ENCODE measurements around the gene CBY1. TPM values are rescaled to one million over a fixed set of nuclear protein-coding genes. Genes with fewer than 3 reads are reported as not detected.
A peak's percentile ranks its signal among the peaks of the same experiment; 100 is the strongest.

Gene CBY1
- total RNA-seq, 2 donors from 2014 or later: 40.7 to 60.9 TPM

DNA sequence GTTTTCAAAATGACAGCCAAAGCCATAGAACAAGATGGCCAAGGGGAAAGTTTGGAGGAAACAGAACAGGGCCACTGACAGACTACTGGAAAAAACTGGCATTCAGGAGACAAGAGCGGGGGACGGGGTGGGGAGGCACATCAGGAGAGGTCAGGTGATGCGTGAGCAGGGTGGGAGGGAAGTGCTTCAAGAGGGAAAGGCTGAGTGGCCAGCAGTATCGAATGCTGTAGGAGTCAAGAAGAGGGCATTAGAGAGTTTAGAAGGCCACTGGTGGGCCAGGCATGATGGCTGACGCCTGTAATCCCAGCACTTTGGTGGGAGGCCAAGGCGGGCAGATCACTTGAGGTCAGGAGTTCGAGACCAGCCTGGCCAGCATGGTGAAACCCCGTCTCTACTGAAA lies 57.5 kb downstream of the CBY1 start:
- no peaks in the 10 kb centered on the region for H3K27me3 Mint-ChIP-seq (ENCODE audit: insufficient read depth)
- H3K27ac Mint-ChIP-seq: peak overlapping the region; percentile 88
- Histone ChIP-seq H3K4me1 (ENCODE audit: control insufficient read depth, insufficient read depth, low read length) (peaks cover 15% of the 10 kb centered on the region), H3K9me3 (ENCODE audit: control insufficient read depth, low read length) (no peaks in the 10 kb centered on the region), H3K4me3 (ENCODE audit: low read length) (no peak overlapping the region), H3K9ac (ENCODE audit: extremely low read depth, low read length, poor library complexity, severe bottlenecking) (no peak overlapping the region), H3K36me3 (ENCODE audit: control insufficient read depth, insufficient read depth, low read length) (peaks cover 50% of the 10 kb centered on the region), H3K27ac (ENCODE audit: low read depth, low read length) (no peak overlapping the region), H3K27me3 (ENCODE audit: control insufficient read depth, insufficient read depth, low read length, poor library complexity, severe bottlenecking) (no peaks in the 10 kb centered on the region)
- H3K4me1 Mint-ChIP-seq: peaks cover 50% of the 10 kb centered on the region
- H3K4me3 Mint-ChIP-seq: no peak overlapping the region
- TF ChIP-seq, protein P1, sequence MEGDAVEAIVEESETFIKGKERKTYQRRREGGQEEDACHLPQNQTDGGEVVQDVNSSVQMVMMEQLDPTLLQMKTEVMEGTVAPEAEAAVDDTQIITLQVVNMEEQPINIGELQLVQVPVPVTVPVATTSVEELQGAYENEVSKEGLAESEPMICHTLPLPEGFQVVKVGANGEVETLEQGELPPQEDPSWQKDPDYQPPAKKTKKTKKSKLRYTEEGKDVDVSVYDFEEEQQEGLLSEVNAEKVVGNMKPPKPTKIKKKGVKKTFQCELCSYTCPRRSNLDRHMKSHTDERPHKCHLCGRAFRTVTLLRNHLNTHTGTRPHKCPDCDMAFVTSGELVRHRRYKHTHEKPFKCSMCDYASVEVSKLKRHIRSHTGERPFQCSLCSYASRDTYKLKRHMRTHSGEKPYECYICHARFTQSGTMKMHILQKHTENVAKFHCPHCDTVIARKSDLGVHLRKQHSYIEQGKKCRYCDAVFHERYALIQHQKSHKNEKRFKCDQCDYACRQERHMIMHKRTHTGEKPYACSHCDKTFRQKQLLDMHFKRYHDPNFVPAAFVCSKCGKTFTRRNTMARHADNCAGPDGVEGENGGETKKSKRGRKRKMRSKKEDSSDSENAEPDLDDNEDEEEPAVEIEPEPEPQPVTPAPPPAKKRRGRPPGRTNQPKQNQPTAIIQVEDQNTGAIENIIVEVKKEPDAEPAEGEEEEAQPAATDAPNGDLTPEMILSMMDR (conservative IDR thresholded peaks at IDR 0.05): no peak
- WGBS, 2 experiments (ENCODE audit: insufficient coverage in 1 of 2, insufficient read length in 1 of 2): 83 to 95% methylated on average over 8 of the region's 8 CpGs
- peaks cover 29% of the 10 kb centered on the region for H3K36me3 Mint-ChIP-seq (ENCODE audit: low read depth)
- DNase-seq: no peak
- H3K9me3 Mint-ChIP-seq: no peaks in the 10 kb centered on the region

DNA sequence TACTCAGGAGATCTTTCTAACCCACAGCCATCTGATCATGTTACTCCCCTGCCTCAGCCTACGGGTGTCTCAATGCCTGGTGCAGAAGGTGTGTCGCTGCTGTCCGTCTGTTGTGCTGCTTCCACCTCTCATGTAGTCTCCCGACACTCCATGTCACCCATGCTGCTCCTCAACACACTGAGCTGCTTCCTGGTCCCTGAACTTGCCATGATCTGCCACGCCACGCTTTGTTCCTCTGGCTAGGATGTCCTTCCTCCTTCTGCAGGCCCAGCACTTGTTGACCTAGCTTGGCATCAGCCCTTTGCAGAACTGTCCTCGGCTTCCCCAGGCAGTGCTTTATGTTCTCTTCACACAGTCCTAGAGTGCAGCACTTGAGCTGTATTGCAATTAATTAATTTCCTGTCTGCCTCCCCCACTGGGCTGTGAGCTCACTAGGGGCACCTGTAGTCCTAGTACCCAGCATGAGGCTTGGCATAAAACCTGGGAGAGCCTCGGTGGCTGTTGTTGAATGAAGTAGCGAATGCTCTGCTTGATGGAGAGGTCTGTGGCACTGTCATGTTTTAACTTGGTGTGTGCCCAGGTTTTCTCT lies 58.8 kb downstream of the CBY1 start:
- H3K27ac Mint-ChIP-seq: no peak overlapping the region
- H3K27ac ChIP-seq (ENCODE audit: low read depth, low read length): no peak overlapping the region
- no peaks in the 10 kb centered on the region for H3K9me3 Mint-ChIP-seq

DNA sequence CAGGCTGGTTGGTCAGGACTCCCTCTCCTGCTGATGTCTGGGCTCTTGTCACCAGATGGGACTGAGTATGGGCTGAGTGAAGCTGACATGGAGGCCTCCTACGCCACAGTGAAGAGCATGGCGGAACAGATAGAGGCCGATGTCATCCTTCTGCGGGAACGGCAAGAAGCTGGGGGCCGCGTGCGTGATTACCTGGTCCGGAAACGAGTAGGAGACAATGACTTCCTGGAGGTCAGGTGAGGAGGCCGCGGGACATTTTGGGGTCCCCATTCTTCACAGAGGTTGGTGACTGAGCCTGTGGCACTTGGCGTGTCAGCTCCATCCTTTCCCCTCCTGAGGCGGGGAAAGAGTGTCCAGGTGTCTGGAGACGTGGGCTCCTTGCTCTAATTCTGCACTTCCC lies 59.4 kb downstream of the CBY1 start:
- no peak for DNase-seq
- Histone ChIP-seq H3K4me3 (ENCODE audit: low read length) (no peak overlapping the region), H3K4me1 (ENCODE audit: control insufficient read depth, insufficient read depth, low read length) (peaks cover 15% of the 10 kb centered on the region), H3K27me3 (ENCODE audit: control insufficient read depth, insufficient read depth, low read length, poor library complexity, severe bottlenecking) (no peaks in the 10 kb centered on the region), H3K9ac (ENCODE audit: extremely low read depth, low read length, poor library complexity, severe bottlenecking) (no peak overlapping the region), H3K27ac (ENCODE audit: low read depth, low read length) (no peak overlapping the region), H3K9me3 (ENCODE audit: control insufficient read depth, low read length) (no peaks in the 10 kb centered on the region), H3K36me3 (ENCODE audit: control insufficient read depth, insufficient read depth, low read length) (peaks cover 56% of the 10 kb centered on the region)
- 97% methylated on average over 15 of the region's 15 CpGs for WGBS, 2 experiments (ENCODE audit: insufficient coverage in 1 of 2, insufficient read length in 1 of 2)
- peaks cover 36% of the 10 kb centered on the region for H3K4me1 Mint-ChIP-seq
- H3K36me3 Mint-ChIP-seq (ENCODE audit: low read depth): peaks cover 29% of the 10 kb centered on the region
- H3K27me3 Mint-ChIP-seq (ENCODE audit: insufficient read depth): no peaks in the 10 kb centered on the region
- no peaks in the 10 kb centered on the region for H3K9me3 Mint-ChIP-seq
- peak overlapping the region; percentile 15 for H3K27ac Mint-ChIP-seq
- TF ChIP-seq, protein P1 (conservative IDR thresholded peaks at IDR 0.05): no peak
- H3K4me3 Mint-ChIP-seq: no peak overlapping the region

More for the DNA sequence above, 58.8 kb downstream of the CBY1 start:
- 96% methylated on average over 9 of the region's 9 CpGs for WGBS, 2 experiments (ENCODE audit: insufficient coverage in 1 of 2, insufficient read length in 1 of 2)
- H3K4me3 Mint-ChIP-seq: no peak overlapping the region
- Histone ChIP-seq H3K9me3 (ENCODE audit: control insufficient read depth, low read length) (no peaks in the 10 kb centered on the region), H3K4me1 (ENCODE audit: control insufficient read depth, insufficient read depth, low read length) (peaks cover 15% of the 10 kb centered on the region), H3K4me3 (ENCODE audit: low read length) (no peak overlapping the region), H3K27me3 (ENCODE audit: control insufficient read depth, insufficient read depth, low read length, poor library complexity, severe bottlenecking) (no peaks in the 10 kb centered on the region), H3K36me3 (ENCODE audit: control insufficient read depth, insufficient read depth, low read length) (peaks cover 56% of the 10 kb centered on the region), H3K9ac (ENCODE audit: extremely low read depth, low read length, poor library complexity, severe bottlenecking) (no peak overlapping the region)
- H3K36me3 Mint-ChIP-seq (ENCODE audit: low read depth): peaks cover 29% of the 10 kb centered on the region
- DNase-seq: no peak
- TF ChIP-seq, protein P1 (conservative IDR thresholded peaks at IDR 0.05): no peak
- no peaks in the 10 kb centered on the region for H3K27me3 Mint-ChIP-seq (ENCODE audit: insufficient read depth)
- peaks cover 41% of the 10 kb centered on the region for H3K4me1 Mint-ChIP-seq
